ENCODE data around the gene TUBA3C.

TUBA3C gene

GRCh38 chr13:19159761-19160420 is 21.7 kb downstream of the TUBA3C start:
- DNase-seq: no peak

- DNase-seq: no peak
These were observed 22.4 kb downstream of the TUBA3C start for GRCh38 chr13:19159181-19159580.

- no peak for DNase-seq
These were observed 23.0 kb downstream of the TUBA3C start for GRCh38 chr13:19158526-19159174.

- DNase-seq: no peak
These were observed 23.6 kb downstream of the TUBA3C start for GRCh38 chr13:19158006-19158405.

GRCh38 chr13:19157461-19157860 is 24.2 kb downstream of the TUBA3C start:
- DNase-seq: no peak

DNA sequence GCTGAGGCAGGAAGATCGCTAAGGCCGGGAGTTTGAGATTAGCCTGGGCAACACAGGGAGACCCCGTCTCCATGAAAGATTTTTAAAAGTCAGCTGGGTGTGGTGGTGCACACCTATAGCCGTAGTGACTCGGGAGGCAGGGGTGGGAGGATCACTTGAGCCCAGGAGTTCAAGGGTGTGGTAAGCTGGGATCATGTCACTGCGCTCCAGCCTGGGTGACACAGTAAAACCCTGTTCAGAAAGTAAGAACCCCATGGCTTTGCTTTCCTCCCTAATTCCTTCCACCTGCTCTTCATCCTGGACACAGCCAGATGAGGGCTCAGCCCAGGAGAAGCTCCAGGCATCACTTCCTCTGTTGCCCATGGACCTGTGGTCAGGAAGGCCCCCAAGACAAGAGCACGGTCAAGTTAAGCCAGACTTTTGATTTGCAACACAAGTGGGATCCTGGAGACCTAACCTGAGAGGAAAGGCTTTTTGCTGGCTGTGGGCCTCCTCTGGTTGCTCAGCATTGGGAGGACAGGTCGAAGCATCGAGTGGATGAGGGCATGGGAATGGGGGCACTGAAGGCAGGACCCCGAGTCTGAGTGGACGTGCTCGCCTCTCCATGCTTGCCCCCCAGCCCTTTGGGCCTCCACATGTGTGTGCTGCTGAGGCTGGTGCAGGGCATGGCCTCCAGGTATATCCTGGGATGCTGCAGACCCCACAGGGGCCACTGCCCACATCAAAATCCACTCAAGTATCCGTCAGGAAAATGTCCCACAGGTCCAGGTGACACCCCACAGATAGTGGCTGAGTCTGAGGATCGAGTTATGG is 25.4 kb downstream of the TUBA3C start:
- no peak for DNase-seq

DNA sequence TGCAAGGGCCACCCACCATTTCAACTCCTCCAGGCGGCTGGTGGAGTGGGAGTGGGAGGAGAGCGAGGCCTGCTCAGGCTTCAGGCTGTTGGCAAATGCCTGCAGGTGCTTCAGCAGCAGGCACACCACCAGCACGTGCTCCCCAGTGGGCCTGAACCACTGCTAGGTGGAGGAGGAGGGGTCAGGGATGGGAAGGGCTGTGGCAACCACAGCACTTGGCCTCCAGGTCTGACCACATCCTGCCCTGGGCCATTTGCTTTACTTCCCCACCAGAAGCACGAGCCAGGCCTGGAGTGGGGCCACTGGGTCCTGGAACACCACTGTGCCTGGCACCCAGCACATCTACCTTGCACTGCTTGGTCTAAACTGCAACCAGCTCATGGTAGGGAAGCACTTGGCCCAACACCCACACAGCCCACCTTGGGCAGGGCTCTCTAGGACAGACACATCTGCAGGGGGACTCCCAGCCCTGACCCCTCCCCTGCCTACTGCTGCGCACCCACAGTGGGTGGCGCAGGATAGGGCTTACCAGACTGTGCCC is 26.2 kb downstream of the TUBA3C start:
- no peak for DNase-seq

DNA sequence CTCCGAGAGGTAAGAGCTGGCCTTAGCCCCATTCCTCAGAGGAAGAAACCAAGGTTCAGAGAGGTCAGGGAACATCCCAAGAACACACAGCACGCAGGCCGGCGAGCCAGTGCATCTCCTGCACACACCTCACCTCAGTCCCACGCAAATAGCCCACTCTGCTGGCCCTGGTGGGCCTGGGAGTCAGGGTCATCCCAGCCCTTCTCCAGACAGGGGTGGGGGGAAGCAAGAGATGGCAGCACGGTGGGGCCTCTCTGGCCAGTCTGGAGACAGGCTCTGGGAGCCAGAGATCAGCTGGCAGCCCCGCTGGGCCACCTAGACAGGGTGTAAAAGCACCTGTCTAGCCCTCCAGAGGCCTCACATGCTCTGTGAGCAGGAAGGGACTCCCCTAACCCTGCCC is 26.8 kb downstream of the TUBA3C start:
- DNase-seq: no peak

GRCh38 chr13:19153782-19154450 is 27.7 kb downstream of the TUBA3C start:
- DNase-seq: no peak

GRCh38 chr13:19152403-19152802 is 29.2 kb downstream of the TUBA3C start:
- DNase-seq: no peak

DNA sequence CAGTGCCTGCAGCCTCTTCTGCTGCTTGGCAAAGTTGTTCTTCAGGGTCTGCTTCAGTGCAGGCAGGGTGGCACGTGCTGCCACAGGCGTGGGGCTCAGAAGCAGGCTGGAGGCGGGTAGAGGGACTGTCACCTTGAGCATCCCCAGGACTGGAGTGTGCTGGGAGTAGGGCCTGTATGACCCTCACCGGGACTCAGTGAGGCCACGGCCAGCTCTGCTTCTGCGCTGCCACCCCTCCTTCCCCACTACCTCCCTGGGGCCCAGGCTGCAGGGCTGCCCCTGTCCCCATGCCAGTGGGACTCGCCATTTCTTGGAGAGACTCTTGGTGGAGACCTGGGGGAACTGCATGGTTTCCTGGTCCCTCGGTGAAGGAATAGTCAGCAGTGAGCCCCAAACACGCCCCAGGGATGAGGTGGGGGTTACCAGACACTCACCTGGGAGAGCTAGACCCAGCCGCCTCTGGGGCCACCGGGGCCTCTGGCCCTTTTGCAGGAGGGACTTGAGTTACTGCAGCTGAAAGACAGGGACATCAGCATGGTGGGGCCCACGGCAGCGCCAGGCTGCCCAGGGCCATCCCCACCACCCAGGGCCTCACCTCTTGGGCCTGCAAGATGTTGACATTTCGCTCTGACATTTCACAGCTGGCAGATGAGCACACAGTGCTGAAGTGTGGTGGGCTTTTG is 29.9 kb downstream of the TUBA3C start:
- no peak for DNase-seq

- no peak for DNase-seq
These were observed 30.9 kb downstream of the TUBA3C start for GRCh38 chr13:19150712-19151228.

GRCh38 chr13:19150226-19150625 is 31.4 kb downstream of the TUBA3C start:
- no peak for DNase-seq

- no peak for DNase-seq
These were observed 33.1 kb downstream of the TUBA3C start for GRCh38 chr13:19148561-19148960.

Measured in GOT3 (cell line).